Fibroblast of skin of scalp (primary cell): ENCODE measurements around the gene MX1.
"Not testable (repeated sequence)": the region's sequence is repeated elsewhere in the genome, so short reads cannot be mapped to it uniquely, and the experiment has no call there.

ENCODE experiments used
- DNase-seq: peaks from one replicate; pipeline ENCODE4 v3.0.0-alpha.2; 2013

The MX1 gene

DNA sequence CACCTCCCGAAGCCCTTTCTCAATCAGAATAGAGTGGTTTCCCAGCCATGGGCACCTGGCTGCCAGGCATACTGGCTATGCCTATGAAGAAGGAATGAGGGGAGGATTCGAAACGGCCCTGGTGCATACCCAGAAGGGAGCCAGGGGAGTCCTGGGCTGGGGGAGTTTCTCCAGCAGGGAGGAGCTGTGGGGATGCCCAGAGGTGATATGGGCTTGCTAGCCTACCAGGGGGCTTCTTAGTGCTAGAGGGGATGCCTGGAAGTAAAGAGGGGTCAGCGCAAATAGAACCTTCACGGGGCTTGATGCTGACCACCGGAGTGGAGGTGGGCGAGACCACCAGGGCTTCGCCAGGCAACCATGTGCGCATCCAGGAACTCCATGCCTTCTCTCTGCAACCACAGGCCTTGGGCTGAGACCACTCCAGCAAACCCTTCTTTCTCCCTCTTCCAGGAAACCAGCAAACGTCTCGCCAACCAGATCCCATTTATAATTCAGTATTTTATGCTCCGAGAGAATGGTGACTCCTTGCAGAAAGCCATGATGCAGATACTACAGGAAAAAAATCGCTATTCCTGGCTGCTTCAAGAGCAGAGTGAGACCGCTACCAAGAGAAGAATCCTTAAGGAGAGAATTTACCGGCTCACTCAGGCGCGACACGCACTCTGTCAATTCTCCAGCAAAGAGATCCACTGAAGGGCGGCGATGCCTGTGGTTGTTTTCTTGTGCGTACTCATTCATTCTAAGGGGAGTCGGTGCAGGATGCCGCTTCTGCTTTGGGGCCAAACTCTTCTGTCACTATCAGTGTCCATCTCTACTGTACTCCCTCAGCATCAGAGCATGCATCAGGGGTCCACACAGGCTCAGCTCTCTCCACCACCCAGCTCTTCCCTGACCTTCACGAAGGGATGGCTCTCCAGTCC is 18.2 kb upstream of the MX1 start:
- no peak for DNase-seq

DNA sequence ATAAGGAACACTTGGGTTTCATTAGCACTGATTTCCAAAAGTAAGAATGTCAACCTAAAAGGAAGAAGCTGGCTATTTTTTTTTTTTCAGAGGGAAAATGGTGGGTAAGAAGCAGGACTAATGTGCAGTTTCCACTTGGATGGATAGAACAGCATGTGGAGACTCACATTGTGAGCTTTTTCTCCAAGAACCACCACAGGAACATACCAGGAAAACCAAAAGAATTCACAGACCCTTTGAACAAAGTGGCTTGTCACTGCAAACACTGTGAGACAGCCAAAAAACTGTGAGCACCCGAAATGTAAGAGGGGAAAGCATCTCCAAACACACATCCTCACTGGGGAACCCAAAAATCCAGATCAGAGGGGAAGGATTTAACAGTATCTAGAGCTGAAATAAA is 15.7 kb upstream of the MX1 start:
- no peak for DNase-seq

DNA sequence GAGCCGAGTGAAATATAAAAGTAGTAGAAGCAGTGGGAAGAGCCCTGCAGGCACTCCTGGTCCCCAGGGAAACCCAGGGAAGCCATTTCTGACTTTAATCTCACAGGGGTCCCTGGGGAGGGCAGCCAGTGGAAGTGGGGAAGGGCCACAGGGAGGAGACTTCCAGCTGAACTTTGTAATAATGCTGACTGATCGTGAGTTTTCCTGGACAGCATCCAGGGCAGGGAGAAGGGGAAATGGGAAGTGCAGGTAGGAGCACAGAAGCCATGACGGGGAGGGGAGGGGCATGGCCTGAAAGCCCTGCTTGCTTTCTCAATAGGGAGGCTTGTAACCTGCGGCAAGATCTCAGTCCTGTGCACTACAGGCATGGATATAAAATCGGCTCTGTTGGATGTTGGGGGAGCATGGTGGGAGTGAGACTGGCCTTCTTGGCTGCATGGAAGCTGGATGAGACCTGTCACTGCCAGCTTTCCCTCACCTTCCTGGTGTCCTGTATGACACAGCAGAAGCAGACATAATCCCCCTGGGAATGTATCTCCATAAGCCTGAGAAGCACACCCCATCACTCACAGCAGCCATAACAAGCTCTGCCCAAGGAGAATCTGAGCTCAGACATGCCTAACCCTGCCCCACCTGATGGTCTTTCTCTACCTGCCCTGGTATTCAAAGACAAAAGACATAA is 15.1 kb upstream of the MX1 start:
- no peak for DNase-seq

DNA sequence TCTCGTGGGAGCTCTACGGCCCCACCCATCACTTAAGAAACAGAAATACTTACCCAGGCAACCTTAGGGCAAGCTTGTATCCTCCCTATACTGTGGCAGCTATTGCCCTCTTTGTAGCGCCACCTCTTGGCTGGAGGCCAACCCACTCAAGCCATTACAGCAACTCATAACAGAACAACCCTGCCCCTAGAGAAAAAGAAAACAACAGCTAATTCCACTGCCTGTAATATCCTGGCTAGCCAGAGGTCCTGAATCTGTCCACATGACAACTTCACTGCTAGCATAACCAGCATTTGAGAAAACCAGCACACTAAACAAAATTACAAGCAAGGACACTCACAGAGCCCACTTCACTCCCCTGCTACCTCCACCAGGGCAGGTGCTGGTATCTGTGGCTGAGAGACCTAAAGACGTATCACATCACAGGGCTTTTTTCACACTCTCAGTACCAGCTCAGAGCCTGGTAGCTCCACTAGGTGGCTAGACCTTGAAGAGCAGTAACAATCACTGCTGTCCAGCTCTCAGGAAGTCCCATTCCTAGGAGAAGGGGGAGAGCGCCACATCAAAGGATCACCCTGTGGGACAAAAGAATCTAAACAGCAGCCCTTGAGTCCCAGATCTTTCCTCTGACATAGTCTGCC is 14.5 kb upstream of the MX1 start:
- DNase-seq: peak; percentile 24

DNA sequence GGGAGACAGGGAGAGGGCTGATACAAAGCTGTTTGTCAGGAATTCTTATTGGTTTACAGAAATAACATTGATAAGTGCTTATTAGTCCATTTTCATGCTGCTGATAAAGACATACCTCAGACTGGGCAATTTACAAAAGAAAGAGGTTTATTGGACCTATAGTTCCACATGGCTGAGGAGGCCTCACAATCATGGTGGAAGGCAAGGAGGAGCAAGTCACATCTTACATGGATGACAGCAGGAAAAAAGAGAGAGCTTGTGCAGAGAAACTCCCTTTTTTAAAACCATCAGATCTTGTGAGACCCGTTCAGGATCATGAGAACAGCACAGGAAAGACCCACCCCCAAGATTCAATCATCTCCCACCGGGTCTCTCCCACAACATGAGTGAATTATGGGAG is 8.5 kb upstream of the MX1 start:
- DNase-seq: not testable (repeated sequence)

DNA sequence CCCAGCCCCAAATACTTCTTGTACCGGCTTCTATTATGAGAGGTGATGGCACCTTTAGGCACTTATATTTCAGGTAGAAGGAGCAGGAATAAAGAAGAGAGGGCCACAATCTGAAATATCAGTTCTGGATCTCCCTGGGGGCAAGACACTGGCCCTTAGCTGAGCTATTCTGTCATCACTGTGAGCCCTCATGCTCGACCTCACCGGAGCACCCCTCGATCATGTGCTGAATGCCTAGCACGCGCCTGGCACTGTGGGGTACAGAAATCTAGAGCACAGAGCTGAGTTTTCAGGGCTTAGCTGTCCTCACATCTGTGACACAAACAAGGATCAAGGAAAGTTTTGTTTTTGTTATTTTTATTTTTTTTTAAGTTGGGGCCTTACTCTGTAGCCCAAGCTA is 7.6 kb upstream of the MX1 start:
- no peak for DNase-seq

DNA sequence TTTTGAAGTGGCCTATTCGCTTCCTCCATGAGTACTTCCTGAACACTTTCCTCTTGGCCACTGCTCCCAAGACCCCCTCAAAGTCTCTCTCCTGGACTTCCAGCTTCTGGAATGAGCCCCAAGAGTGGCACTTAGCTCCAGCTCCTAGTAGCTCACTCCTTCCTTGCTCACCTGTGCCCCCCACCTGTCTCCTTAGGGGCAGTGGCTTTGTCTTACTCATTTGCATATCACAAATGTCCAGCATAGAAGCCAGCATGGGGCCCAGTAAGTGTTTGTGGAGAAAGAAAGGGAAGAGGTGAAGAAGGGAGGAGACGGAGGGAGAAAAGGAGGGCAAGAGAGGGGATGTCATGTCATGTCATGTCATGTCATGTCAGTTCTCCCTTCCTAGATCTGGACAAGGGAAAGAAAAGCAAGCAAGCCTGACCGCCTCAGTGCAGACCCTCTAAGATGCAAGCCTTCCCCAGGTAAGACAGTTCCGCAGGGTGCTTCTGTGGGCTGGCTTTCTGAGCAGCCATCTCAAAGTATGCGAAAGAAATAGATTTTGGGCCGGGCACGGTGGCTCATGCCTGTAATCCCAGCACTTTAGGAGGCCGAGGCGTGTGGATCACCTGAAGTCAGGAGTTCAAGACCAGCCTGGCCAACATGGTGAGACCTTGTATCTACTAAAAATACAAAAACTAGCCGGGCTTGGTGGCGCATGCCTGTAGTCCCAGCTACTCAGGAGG is 6.9 kb upstream of the MX1 start:
- DNase-seq: no peak

DNA sequence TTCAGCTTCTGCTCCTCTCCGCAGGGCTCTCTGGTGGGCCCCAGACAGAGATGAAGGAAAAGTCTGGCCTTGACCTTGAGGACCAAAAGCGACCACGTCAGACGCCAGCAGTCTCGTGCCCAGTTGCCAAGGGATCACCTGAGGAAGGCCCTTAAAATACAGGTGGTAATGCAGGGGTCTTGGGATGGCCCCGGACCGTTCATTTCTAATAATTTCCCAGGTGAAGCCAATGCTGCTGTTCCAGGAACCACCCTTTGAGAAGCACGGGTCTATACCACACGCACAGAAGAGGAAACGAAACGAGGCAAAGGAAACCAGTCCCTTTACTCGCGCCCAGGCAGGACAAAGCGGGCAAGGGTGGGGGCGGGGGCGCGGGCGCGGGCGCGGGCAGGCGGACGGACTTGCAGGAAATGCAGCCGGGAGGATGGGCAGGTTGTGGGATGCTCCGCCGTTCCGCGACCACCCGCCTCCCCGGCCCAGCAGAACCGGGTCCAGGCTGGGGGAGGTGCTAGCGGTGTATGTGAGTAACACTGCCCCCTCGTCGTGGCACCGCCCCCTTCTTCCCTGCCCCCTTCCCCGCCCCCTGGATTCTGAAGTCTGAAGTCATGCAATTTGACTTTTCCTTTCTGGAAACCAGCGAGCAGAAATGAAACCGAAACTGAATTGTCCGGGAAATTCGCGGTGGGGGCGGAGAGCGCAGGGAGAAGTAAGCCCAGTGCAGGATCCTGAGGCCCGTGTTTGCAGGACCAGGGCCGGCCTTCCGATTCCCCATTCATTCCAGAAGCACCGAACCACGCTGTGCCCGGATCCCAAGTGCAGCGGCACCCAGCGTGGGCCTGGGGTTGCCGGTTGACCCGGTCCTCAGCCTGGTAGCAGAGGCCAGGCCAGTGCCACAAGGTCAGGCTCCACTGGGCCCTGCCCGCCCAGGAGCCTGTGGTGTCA is 5.8 kb upstream of the MX1 start:
- DNase-seq: peak; percentile 94

DNA sequence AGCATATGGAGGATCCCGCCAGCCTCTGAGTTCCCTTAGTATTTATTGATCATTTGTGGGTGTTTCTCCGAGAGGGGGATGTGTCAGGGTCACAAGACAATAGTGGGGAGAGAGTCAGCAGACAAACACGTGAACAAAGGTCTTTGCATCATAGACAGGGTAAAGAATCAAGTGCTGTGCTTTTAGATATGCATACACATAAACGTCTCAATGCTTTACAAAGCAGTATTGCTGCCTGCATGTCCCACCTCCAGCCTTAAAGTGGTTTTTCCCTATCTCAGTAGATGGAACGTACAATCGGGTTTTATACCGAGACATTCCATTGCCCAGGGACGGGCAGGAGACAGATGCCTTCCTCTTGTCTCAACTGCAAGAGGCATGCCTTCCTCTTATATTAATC is 5.0 kb upstream of the MX1 start:
- not testable (repeated sequence) for DNase-seq

DNA sequence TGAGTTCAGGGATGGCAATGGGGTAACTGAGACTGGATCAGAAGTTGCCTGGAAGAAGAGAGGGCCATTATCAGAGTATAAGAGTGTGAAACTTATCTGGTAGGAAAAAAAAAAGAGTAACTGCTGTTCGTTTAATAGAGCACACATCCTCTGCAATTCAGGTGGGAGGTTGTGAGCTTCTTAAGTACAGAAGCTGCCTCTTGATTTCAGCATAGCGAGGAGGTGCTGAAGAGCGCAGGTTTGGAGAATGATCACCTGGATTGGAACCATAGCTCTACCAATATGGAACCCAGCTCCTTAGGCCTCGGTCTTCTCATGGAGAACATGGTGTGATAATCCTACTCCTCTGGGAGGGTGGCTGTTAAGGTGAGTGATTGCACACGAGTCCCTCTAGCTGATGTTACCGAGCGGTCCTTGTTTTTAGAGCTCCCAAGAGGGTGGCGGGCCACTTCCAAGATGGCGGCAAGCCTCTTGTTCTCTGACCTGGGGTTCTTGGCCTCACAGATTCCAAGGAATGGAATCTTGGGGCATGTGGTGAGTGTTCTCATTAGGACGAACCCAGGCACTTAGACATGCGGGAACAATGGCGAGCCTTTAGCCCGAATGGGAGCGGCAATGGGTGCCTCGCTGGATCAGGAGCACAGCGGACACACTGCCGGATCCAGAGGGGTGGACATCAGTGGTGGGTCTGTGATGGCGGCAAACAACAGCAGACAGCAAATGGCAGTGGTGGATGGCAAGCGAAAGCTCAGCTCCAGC is 3.3 kb upstream of the MX1 start:
- no peak for DNase-seq

DNA sequence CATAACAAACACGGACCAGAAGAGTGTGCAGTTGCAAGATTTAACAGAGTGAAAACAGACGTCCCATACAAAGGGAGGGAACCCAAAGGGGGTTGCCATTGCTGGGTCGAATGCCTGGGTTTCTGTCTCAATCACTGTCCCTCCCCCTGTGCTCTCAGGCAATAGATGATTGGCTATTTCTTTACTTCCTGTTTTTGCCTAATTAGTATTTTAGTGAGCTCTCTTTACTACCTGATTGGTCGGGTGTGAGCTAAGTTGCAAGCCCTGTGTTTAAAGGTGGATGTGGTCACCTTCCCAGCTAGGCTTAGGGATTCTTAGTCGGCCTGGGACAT is 2.8 kb upstream of the MX1 start:
- DNase-seq: not testable (repeated sequence)

DNA sequence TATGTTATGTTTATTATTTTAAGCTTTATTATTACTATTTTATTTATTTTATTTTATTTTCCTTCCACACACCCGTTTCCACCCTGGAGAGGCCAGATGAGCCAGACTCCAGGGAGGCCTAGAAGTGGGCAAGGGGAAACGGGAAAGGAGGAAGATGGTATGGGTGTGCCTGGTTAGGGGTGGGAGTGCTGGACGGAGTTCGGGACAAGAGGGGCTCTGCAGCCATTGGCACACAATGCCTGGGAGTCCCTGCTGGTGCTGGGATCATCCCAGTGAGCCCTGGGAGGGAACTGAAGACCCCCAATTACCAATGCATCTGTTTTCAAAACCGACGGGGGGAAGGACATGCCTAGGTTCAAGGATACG is 468 bp upstream of the MX1 start:
- no peak for DNase-seq

DNA sequence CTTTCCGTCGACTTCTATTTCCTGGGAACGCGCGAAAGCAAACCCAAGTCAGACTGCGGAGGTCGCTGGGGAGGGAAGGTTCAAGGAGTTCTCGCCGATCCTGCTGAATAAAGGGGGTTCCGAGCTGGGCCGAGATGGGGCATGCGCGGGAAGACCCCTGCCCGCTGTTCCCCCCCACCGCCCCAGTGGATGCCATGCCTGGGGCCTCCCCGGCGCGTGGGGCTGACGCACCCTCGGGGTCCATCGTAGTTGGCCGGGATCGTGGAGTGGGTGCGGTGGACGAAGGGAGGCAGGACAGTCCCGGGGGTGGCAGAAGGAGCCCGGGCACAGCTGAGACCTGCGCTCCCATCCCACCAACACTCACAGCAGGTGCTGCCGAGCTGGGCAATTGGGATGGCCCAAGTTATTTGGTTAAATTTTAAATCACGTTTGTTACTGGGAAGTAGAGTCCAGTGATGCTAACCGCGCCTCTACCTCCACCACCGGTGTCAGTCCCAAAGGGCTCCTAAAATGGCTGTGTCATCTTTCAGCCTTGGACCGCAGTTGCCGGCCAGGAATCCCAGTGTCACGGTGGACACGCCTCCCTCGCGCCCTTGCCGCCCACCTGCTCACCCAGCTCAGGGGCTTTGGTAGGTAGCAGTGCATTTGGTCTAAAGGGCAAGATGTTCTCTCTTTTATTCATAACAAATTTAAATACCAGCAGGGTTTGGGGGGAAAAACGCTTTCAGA is 801 bp downstream of the MX1 start:
- DNase-seq: no peak

DNA sequence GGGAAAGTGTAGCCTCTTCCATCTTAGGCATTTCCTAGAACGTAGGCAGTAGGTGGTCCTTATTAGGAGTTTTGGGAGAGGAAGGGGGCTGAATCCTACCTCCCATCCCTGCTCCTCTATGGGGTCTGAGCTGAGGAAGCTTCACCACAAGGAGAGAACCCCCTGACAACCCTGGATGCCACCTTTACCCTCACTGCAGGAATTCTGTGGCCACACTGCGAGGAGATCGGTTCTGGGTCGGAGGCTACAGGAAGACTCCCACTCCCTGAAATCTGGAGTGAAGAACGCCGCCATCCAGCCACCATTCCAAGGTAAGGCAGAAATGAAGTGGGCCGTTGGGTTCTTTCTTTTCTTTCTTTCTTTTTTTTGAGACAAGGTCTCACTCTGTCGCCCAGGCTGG is 1.5 kb downstream of the MX1 start:
- no peak for DNase-seq

DNA sequence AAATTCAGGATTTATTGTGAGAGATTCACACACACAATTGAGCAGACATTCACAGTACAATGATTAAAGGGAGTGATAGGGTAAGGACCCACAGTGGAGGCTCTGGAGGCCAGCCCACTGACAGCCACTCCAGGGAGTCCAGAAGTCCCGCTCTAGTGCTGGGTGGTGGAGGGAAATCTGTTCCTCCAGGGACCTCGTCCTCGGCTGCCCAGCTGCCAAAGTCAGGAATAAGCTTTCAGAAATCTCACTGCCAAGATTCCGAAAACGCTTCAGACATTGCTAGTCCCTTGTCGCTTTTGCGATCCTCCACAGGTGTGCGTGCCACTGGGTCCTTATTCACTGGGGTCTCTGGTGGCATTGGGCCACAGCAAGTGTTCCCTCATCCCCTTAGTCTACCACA is 2.3 kb downstream of the MX1 start:
- DNase-seq: no peak

DNA sequence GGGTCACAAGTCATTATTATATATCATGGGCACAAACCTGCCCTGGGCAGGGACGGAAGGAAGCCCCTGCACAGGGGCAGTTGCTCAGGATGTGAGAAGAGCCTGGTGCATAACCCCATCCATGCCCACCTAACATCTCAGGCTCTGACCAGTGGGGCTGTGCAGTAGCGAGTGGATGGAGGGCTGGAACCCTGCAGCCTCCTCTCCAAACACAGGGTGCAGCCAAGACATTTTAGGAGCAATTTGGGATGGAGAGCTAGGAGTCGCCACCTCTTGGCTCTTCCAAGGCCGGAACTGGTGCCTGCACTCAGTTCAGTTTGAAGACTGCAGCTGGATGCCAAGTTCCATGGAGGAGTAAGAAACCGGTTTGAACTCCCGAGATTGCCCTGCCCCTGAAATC is 2.8 kb downstream of the MX1 start:
- no peak for DNase-seq

DNA sequence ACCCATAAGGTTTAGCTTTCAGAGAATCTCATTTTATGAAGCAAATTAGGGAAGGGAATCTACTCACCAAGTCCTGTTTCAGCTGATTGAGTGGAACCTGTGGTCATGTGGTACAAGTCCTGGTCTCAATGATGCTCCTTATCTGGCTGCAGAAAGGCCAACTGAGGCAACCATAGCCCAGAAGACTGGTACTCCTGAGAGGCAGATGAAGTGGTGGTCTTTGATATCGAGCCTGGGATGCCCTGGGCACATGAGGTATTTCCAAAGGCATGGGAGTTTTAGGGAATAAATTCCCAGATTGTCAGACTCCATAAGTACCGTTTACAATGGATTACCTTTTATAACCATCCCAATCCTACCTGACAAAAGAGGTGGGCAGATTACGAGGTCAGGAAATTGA is 3.3 kb downstream of the MX1 start:
- no peak for DNase-seq

DNA sequence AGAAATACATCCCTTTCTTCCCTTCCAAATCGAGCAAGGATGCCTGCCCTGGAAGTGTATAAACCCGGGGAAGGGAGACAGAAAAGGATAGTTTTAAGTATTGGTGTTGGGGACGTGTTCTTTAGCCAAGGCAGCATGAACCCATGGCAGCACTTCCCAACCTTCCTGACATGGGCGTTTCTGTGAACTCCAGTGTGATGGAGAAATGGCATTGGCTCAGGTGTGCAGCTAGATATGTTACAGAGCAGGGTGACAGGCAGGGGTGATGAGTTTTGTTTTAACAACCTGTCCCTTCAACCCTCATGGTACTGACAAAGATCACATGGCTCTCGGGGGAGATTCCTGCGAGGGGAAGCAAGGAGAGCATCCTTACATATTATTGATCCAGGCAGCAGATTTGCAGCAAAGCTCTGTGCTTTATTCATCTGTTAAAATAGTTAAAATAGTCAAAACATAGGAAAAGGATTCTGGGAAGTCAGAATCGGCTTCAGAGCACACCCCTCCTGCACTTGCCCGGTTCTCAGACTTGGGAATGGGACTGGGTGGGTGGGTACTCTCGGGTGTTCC is 4.0 kb downstream of the MX1 start:
- no peak for DNase-seq

DNA sequence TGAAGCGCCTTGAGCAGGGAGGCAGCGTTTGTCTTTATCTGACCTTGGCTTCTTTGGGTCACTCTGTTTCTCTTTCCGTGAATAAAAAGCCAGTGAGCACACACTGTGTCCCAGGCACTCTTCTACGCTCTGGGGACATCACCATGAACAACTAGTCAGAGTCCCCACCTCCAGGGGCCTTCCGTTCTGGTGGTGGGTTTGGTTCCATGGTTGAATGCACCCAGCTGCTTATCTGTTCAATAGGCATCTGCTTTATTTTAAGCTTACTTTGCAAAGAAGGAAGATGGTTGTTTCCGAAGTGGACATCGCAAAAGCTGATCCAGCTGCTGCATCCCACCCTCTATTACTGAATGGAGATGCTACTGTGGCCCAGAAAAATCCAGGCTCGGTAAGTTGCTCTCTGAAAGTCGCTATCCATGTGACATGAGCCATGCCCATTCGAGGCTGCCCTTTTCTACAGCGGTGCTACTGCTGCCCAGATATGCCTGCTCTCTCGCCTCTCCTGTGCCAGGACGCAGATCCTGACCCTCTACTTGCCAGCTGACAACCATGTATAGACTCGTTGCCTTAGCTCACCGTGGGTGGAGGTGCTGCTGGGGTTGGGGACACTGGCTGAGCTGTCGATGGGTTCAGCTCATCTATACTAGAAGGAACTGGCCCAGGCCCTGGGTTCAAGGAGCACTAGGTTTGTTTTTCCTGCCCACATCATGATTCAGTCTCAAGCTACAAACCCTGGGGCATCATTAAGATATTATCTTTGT is 5.9 kb downstream of the MX1 start:
- no peak for DNase-seq
